Measurements from ENCODE around the gene NKD2. TPM values are rescaled to one million over a fixed set of nuclear protein-coding genes. Genes with fewer than 3 reads are reported as not detected.

NKD2 gene
- total RNA-seq, 2 experiments from 2014 or later = 0.38 TPM

GRCh38 chr5:1061916-1062315 is 53.3 kb downstream of the NKD2 start:
- Histone ChIP-seq H3K79me2 (ENCODE audit: insufficient read depth, low read depth, low read length) (no peaks in the 10 kb centered on the region), H3K4me1 (ENCODE audit: insufficient read depth, low read length, poor library complexity, severe bottlenecking) (no peaks in the 10 kb centered on the region), H4K20me1 (ENCODE audit: insufficient read depth, low read length) (no peaks in the 10 kb centered on the region), H3K9me2 (ENCODE audit: insufficient read depth, low read length) (no peaks in the 10 kb centered on the region), H3K27ac (ENCODE audit: low read depth, low read length, poor library complexity, severe bottlenecking) (no peak overlapping the region), H3K36me3 (ENCODE audit: insufficient read depth, low read length) (no peaks in the 10 kb centered on the region), H3K9me3 (ENCODE audit: low read length) (no peaks in the 10 kb centered on the region), H2AFZ (ENCODE audit: low read length) (no peak overlapping the region), H3K4me2 (ENCODE audit: low read length) (no peak overlapping the region), H3K4me3 (ENCODE audit: low read depth, low read length, poor library complexity, severe bottlenecking) (no peak overlapping the region)
- ChIA-PET CTCF (ENCODE audit: unreplicated experiment) (no interaction called here), POLR2A (no interaction called here)
- TF ChIP-seq EZH2phosphoT487 (IDR thresholded peaks at IDR 0.05; ENCODE audit: borderline replicate concordance, low read depth, low read length) = no peak
- no peak for TF ChIP-seq CTCF (conservative IDR thresholded peaks at IDR 0.05; ENCODE audit: low read length)
- intact Hi-C loops (cut with micrococcal nuclease; ENCODE audit: unreplicated experiment) = no loop called here
- DNase-seq (ENCODE audit: low spot score) = no peak
- BruUV-seq (replicated peaks) = no TSS peak

GRCh38 chr5:1062761-1063568 is 54.4 kb downstream of the NKD2 start:
- no peaks in the 10 kb centered on the region for H3K4me1 ChIP-seq (ENCODE audit: insufficient read depth, low read length, poor library complexity, severe bottlenecking)
- intact Hi-C loops (cut with micrococcal nuclease; ENCODE audit: unreplicated experiment) = no loop called here
- no peak overlapping the region for H3K27ac ChIP-seq (ENCODE audit: low read depth, low read length, poor library complexity, severe bottlenecking)
- no peaks in the 10 kb centered on the region for H3K36me3 ChIP-seq (ENCODE audit: insufficient read depth, low read length)
- H3K4me3 ChIP-seq (ENCODE audit: low read depth, low read length, poor library complexity, severe bottlenecking) = no peak overlapping the region
- no peak overlapping the region for H3K4me2 ChIP-seq (ENCODE audit: low read length)
- H3K79me2 ChIP-seq (ENCODE audit: insufficient read depth, low read depth, low read length) = no peaks in the 10 kb centered on the region
- no peak for DNase-seq (ENCODE audit: low spot score)
- no peaks in the 10 kb centered on the region for H3K9me3 ChIP-seq (ENCODE audit: low read length)
- no TSS peak for BruUV-seq (replicated peaks)
- H4K20me1 ChIP-seq (ENCODE audit: insufficient read depth, low read length) = no peaks in the 10 kb centered on the region
- TF ChIP-seq CTCF (conservative IDR thresholded peaks at IDR 0.05; ENCODE audit: low read length) (no peak), EZH2phosphoT487 (IDR thresholded peaks at IDR 0.05; ENCODE audit: borderline replicate concordance, low read depth, low read length) (no peak)
- ChIA-PET CTCF (ENCODE audit: unreplicated experiment) (interaction anchor here (0.6 kb wide), 1 partner anchor 464 kb away, joined by 3 read pairs; no protein-coding TSS in a partner anchor), POLR2A (no interaction called here)
- no peak overlapping the region for H2AFZ ChIP-seq (ENCODE audit: low read length)
- no peaks in the 10 kb centered on the region for H3K9me2 ChIP-seq (ENCODE audit: insufficient read depth, low read length)

- ChIA-PET POLR2A (no interaction called here), CTCF (ENCODE audit: unreplicated experiment) (no interaction called here)
- Histone ChIP-seq H3K4me2 (ENCODE audit: low read length) (no peak overlapping the region), H3K9me2 (ENCODE audit: insufficient read depth, low read length) (no peaks in the 10 kb centered on the region), H2AFZ (ENCODE audit: low read length) (no peak overlapping the region), H4K20me1 (ENCODE audit: insufficient read depth, low read length) (no peaks in the 10 kb centered on the region), H3K36me3 (ENCODE audit: insufficient read depth, low read length) (no peaks in the 10 kb centered on the region), H3K79me2 (ENCODE audit: insufficient read depth, low read depth, low read length) (no peaks in the 10 kb centered on the region), H3K9me3 (ENCODE audit: low read length) (no peaks in the 10 kb centered on the region), H3K4me3 (ENCODE audit: low read depth, low read length, poor library complexity, severe bottlenecking) (no peak overlapping the region), H3K4me1 (ENCODE audit: insufficient read depth, low read length, poor library complexity, severe bottlenecking) (no peaks in the 10 kb centered on the region), H3K27ac (ENCODE audit: low read depth, low read length, poor library complexity, severe bottlenecking) (no peak overlapping the region)
- no peak for DNase-seq (ENCODE audit: low spot score)
- intact Hi-C loops (cut with micrococcal nuclease; ENCODE audit: unreplicated experiment) = no loop called here
- TF ChIP-seq CTCF (conservative IDR thresholded peaks at IDR 0.05; ENCODE audit: low read length) = no peak
- no peak for TF ChIP-seq EZH2phosphoT487 (IDR thresholded peaks at IDR 0.05; ENCODE audit: borderline replicate concordance, low read depth, low read length)
- no TSS peak for BruUV-seq (replicated peaks)
Observed at GRCh38 chr5:1063661-1064382, 55.2 kb downstream of the NKD2 start.

Measured in OCI-LY7 (cell line).